Measurements from ENCODE around the gene TACC3. TPM values are rescaled to one million over a fixed set of nuclear protein-coding genes. Genes with fewer than 3 reads are reported as not detected.

The TACC3 gene
- total RNA-seq, 6 donors from 2014 or later, result 8.9 to 47.4 (median 21.9) TPM

DNA sequence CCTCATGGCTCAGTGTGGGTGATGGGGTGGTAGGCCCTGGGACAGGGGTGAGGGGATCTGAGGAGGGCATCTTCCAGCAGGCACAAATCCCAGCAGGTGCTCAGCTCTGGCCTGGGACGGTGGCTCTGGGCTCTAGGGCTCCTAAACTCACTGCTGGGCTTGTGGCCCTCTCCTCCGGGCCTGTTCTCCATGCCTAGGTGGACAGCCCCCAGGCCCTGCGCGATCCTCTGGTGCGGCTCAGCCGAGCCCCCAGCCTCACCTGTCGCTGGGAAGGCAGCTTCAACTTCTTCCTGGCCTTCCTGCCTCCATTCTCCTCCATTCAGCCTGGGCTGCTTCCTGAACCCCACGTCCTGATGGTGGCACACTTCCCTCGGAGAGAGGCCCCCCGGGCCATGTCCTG is 52.4 kb downstream of the TACC3 start:
- TF ChIP-seq POLR2A (IDR thresholded peaks at IDR 0.05), result no peak
- no peak for TF ChIP-seq EP300 (IDR thresholded peaks at IDR 0.05)
- TF ChIP-seq, protein P1, sequence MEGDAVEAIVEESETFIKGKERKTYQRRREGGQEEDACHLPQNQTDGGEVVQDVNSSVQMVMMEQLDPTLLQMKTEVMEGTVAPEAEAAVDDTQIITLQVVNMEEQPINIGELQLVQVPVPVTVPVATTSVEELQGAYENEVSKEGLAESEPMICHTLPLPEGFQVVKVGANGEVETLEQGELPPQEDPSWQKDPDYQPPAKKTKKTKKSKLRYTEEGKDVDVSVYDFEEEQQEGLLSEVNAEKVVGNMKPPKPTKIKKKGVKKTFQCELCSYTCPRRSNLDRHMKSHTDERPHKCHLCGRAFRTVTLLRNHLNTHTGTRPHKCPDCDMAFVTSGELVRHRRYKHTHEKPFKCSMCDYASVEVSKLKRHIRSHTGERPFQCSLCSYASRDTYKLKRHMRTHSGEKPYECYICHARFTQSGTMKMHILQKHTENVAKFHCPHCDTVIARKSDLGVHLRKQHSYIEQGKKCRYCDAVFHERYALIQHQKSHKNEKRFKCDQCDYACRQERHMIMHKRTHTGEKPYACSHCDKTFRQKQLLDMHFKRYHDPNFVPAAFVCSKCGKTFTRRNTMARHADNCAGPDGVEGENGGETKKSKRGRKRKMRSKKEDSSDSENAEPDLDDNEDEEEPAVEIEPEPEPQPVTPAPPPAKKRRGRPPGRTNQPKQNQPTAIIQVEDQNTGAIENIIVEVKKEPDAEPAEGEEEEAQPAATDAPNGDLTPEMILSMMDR (IDR thresholded peaks at IDR 0.05), result no peak
- TF ChIP-seq POLR2AphosphoS5 (IDR thresholded peaks at IDR 0.05), result no peak
- Histone ChIP-seq H3K27me3 (no peaks in the 10 kb centered on the region), H3K27ac (no peak overlapping the region), H3K9me3 (no peaks in the 10 kb centered on the region), H3K4me3 (no peak overlapping the region), H3K36me3 (no peaks in the 10 kb centered on the region), H3K4me1 (peaks cover 0 to 36% (median 22%) of the 10 kb centered on the region in 4 donors)
- WGBS, 2 donors, result 77 to 84% methylated on average over 9 to 10 of the region's 10 CpGs
- no peak for ATAC-seq (ENCODE audit: low FRiP score in 2 of 2)
- DNase-seq, result no peak

DNA sequence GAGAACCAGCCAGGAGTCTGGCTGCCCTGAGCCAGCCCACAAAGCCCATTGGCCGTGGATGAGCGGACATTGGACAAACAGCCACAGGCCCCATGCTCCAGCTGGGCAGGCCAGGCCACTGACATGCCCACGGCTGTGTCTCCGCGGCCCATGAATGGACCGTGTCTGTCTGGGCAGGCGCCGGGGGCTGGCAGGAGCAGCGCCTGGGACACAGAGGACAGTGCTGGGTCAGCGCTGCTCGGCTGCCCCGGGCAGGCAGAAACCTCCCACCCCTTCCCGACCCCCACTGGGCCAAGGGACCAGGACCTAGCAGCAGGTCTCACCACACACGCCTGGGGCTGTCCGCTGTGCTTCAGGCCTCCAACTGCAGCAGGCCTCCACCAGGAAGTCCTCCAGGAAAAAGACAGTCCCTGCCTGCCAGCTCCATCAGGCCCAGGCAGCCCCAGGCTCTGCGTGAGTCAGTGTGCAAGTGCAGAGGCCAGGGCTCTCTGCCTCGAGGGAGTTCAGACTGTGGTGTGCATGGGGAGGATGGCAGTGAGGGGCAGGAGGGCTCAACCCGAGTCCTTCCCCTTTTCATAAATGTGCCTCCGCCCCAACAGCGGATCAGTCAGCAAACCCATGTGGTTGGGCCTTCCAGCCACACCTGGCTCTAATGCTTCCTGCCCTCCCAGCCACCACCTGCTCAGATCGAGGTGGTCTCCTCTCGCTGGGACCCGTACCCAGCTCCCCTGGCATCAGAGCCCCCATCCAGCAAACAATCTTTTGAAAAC is 54.6 kb downstream of the TACC3 start:
- H3K9me3 ChIP-seq, result no peaks in the 10 kb centered on the region
- no peak overlapping the region for H3K27ac ChIP-seq
- DNase-seq, result no peak
- WGBS, 2 donors, result 73 to 79% methylated on average over 16 to 23 of the region's 23 CpGs
- H3K4me3 ChIP-seq, result no peak overlapping the region
- peaks cover 0 to 20% (median 9%) of the 10 kb centered on the region in 4 donors for H3K4me1 ChIP-seq
- no peaks in the 10 kb centered on the region for H3K36me3 ChIP-seq
- H3K27me3 ChIP-seq, result no peaks in the 10 kb centered on the region
- no peak for ATAC-seq (ENCODE audit: low FRiP score in 2 of 2)
- TF ChIP-seq POLR2A (IDR thresholded peaks at IDR 0.05) (no peak), EP300 (IDR thresholded peaks at IDR 0.05) (no peak), POLR2AphosphoS5 (IDR thresholded peaks at IDR 0.05) (no peak)
- TF ChIP-seq, protein P1 (IDR thresholded peaks at IDR 0.05), result no peak

DNA sequence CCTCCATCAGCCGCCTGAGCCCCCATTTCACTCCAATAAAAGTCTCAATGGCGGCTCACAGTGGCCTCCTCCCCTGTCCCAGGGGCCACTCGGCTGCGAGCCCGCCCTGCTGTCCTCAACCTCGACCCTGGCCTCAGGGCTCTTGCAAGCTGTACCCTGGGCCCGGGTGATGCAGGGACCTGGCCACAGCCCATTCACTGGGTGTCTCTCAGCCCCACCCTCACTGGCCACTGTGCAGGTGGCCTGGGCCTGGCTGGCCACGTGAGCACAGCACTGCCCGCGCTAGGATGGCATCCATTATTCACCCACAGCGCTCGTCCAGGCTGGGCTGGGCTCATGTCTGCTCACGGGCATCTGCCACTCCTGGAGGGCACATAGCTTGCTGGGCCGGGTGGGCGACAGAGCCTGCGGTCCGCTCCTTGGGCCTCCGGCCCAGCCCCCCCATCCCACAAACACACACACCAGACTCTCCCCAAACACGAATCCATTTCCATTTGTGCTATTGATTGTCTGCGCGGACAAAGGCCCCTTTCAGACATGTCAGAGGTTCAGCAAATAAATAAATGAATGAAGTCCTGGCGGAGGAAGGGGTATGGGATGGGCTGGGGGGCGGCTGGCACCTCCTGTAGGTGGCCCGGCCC is 55.3 kb downstream of the TACC3 start:
- Histone ChIP-seq H3K27ac (no peak overlapping the region), H3K4me1 (peaks cover 0 to 15% (median 7%) of the 10 kb centered on the region in 4 donors), H3K4me3 (no peak overlapping the region), H3K9me3 (no peaks in the 10 kb centered on the region), H3K27me3 (no peaks in the 10 kb centered on the region), H3K36me3 (no peaks in the 10 kb centered on the region)
- no peak for DNase-seq
- WGBS, 2 donors, result 92 to 93% methylated on average over 17 to 24 of the region's 24 CpGs
- ATAC-seq (ENCODE audit: low FRiP score in 2 of 2), result no peak
- no peak for TF ChIP-seq POLR2A (IDR thresholded peaks at IDR 0.05)
- TF ChIP-seq, protein P1 (IDR thresholded peaks at IDR 0.05), result no peak

DNA sequence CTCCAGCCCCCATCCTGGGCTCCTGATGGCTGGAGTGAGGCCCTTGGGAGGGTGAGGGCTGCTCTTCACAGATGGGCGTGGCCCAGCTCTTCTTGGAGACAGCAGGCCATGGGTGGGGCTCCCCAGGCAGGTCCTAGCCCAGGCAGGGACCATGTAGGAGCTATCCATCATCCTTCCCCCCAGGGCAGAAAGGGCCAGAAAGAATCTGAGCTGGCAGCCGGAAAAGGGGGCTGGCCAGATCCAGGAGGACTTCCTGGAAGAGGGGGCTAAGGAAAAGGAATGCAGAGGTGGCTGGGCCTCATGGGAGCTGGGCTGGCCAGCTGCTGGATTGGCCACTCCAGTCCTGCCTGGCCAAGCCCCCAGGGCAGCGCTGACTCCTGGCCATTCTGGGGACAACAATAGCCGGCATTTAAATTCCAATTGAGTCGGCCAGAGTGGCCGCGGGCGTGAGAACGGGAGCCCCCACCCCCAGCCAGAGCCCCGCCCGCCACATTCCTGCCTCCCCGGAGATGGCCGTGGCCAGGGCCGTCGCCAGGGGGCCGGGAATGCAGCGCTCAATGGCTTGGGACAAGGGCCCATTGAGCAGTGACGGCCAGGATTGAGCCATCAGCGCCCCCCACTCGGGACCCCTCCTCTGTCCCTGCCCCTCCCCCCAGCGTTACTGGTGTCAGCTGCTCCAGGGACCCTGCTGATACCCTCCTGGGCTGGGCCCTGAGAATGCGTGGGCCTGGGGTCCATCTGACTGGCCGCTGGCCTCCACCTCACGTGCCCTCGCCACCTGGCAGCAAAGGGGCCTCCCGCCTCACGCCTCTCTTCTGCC is 56.7 kb downstream of the TACC3 start:
- Histone ChIP-seq H3K27ac (no peak overlapping the region), H3K36me3 (no peaks in the 10 kb centered on the region), H3K9me3 (no peaks in the 10 kb centered on the region), H3K4me3 (no peak overlapping the region), H3K4me1 (peaks cover 0 to 10% (median 5%) of the 10 kb centered on the region in 4 donors), H3K27me3 (no peaks in the 10 kb centered on the region)
- no peak for TF ChIP-seq POLR2AphosphoS5 (IDR thresholded peaks at IDR 0.05)
- TF ChIP-seq, protein P1 (IDR thresholded peaks at IDR 0.05), result peak in 1 of 6 experiments; percentile 17
- WGBS, 2 donors, result 68 to 85% methylated on average over 5 to 12 of the region's 27 CpGs
- DNase-seq (no peak), ATAC-seq (ENCODE audit: low FRiP score in 2 of 2) (peak in 1 of 2 donors; percentile 7)

Measured in upper lobe of left lung (tissue), 6 donors.